DOHH2 (cell line): Measurements from ENCODE around the gene NSL1.

Experiments used
- CTCF ChIP-seq: fragments of 200-600 bp; sonication (generic); IDR thresholded peaks from one replicate; pipeline ENCODE4 v1.5.1; 2014; ENCODE audit warnings: antibody characterized with exemption, mild to moderate bottlenecking, low read depth, low read length; ENCODE audit not compliant: poor library complexity, severe bottlenecking
- EZH2phosphoT487 ChIP-seq: fragments of 200-600 bp; sonication (generic); IDR thresholded peaks from 2 replicates; pipeline ENCODE4 v1.6.1; 2017; ENCODE audit warnings: borderline replicate concordance, mild to moderate bottlenecking, antibody characterized with exemption, low read length, moderate library complexity, mixed read lengths

- no peak for TF ChIP-seq EZH2phosphoT487
- TF ChIP-seq CTCF, result no peak
These were observed 25.1 kb upstream of the NSL1 start for GRCh38 chr1:212816567-212817278.
